ENCODE measurements around the gene OPHN1.

DNA sequence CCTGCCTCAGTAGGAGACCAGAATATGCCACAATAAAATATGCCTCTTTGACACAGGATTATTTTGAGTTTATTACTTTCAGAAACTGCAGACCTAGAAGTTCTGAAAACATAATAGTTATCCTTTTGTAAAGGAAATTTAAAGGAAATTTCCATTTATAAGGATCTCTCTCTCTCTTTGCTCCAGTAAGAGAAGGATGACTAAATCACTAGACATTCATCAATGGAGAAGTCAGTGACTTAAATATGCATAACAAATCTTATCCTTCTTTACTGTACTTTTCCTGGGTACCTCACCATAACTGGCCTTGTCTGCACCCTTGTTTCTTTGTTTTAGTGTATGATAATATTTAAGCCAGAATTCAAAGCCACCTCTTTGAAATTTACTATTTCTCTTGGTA is 28.3 kb upstream of the OPHN1 start:
- TF ChIP-seq, protein P1, sequence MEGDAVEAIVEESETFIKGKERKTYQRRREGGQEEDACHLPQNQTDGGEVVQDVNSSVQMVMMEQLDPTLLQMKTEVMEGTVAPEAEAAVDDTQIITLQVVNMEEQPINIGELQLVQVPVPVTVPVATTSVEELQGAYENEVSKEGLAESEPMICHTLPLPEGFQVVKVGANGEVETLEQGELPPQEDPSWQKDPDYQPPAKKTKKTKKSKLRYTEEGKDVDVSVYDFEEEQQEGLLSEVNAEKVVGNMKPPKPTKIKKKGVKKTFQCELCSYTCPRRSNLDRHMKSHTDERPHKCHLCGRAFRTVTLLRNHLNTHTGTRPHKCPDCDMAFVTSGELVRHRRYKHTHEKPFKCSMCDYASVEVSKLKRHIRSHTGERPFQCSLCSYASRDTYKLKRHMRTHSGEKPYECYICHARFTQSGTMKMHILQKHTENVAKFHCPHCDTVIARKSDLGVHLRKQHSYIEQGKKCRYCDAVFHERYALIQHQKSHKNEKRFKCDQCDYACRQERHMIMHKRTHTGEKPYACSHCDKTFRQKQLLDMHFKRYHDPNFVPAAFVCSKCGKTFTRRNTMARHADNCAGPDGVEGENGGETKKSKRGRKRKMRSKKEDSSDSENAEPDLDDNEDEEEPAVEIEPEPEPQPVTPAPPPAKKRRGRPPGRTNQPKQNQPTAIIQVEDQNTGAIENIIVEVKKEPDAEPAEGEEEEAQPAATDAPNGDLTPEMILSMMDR (IDR thresholded peaks at IDR 0.05; ENCODE audit: poor library complexity): no peak
- TF ChIP-seq EZH2phosphoT487 (IDR thresholded peaks at IDR 0.05; ENCODE audit: low read depth, severe bottlenecking, unreplicated experiment) (no peak), EZH2 (IDR thresholded peaks at IDR 0.05; ENCODE audit: borderline replicate concordance) (no peak)

All from hepatocyte (in vitro differentiated cells).